T-helper 1 cell treated with Interleukin-12 subunit alpha and Interleukin-12 subunit beta and Interleukin-4 antibody, amounts not matched to agents 30 μg/mL and 1 μg/mL, for 36 hours (primary cell): ENCODE data around the gene CSNK1A1.
"Not testable (repeated sequence)": the region's sequence is repeated elsewhere in the genome, so short reads cannot be mapped to it uniquely, and the experiment has no call there.

Source experiments
- H3K27ac Mint-ChIP-seq: one replicate; pipeline ENCODE4 v1.8.0; 2021; ENCODE audit warnings: mild to moderate bottlenecking, mixed read lengths
- H3K27me3 Mint-ChIP-seq: one replicate; pipeline ENCODE4 v1.8.0; 2021; ENCODE audit warnings: low read depth, mixed read lengths
- H3K36me3 Mint-ChIP-seq: one replicate; pipeline ENCODE4 v1.8.0; 2021; ENCODE audit warnings: low read depth, mixed read lengths
- H3K4me1 Mint-ChIP-seq: one replicate; pipeline ENCODE4 v1.8.0; 2021; ENCODE audit warnings: low read depth, mixed read lengths
- H3K4me3 Mint-ChIP-seq: one replicate; pipeline ENCODE4 v1.8.0; 2021; ENCODE audit warnings: mild to moderate bottlenecking, moderate library complexity, mixed read lengths
- H3K9me3 Mint-ChIP-seq: one replicate; pipeline ENCODE4 v1.8.0; 2021; ENCODE audit warnings: mixed read lengths

The CSNK1A1 gene

DNA sequence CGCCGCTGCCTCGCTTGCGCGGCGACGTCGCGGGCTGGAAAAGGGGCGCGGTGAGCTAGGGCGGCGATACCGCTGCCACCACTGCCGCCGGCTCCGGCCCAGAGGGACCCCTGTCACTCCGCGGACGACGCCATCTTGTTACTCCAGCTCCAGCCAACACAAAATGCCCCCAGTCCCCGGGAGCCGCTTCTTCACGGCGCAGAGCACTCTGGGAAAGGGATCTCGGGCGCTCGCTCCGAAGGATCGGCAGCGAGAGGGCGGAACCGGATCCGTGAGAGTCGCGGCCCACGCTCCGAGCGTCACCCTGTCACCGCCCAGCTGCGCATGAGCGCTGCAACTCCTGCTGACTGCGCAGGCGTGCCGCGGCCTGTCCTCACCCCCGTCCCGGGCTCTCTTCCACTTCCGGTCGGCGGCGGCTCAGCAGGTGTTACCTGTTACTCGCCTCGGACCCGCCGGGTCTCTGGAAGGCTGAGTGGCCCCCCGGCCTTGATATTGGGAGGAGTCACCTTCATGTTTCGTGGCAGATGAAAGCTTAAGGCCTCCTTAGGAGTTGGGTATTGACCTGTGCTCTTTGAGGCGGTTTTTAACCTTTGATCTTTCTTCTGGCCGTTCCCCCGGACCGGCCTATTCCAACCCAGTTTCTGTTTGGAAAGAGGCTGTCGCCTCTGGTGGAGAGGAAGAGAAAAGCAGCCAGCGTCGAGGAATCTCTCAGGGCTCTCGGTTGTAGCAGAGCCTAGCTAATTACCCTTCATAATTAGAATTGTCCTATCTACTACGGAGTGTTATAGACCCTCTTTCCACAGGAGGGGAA lies at the start of gene CSNK1A1:
Gene CSNK1A1, minus strand, starts transcription at position 213 of the 811 bp plus-strand sequence. CDS start 475 bp downstream, outside the sequence.
- H3K9me3 Mint-ChIP-seq: no peaks in the 10 kb centered on the region
- peak within 1 kb of the TSS; percentile 92 for H3K27ac Mint-ChIP-seq
- peak within 1 kb of the TSS; percentile 95 for H3K4me3 Mint-ChIP-seq
- H3K36me3 Mint-ChIP-seq: peaks cover 24% of the 10 kb centered on the region
- H3K4me1 Mint-ChIP-seq: peaks cover 13% of the 10 kb centered on the region
- H3K27me3 Mint-ChIP-seq: no peaks in the 10 kb centered on the region

DNA sequence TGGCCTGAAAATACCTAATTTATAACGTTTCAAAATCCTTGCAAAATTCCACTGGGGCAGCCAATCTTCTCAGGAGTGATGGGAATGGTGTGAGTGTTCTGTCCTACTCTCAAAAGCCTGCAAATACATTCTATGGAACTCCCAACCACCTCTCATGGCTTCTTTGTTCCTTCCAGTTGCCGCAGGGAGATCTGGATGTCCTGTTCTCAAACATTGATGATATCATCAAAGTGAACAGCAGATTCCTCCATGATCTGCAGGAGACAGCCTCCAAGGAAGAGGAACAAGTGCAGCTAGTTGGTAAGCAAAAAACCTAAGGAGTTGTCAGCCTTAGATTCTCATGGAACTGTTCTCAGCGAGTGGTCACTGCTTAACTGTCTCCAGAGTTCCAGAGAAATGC lies 49.7 kb upstream of the CSNK1A1 start:
- H3K4me3 Mint-ChIP-seq: no peak overlapping the region
- peaks cover 11% of the 10 kb centered on the region for H3K4me1 Mint-ChIP-seq
- no peaks in the 10 kb centered on the region for H3K36me3 Mint-ChIP-seq
- H3K27ac Mint-ChIP-seq: no peak overlapping the region
- H3K27me3 Mint-ChIP-seq: no peaks in the 10 kb centered on the region
- H3K9me3 Mint-ChIP-seq: no peaks in the 10 kb centered on the region

DNA sequence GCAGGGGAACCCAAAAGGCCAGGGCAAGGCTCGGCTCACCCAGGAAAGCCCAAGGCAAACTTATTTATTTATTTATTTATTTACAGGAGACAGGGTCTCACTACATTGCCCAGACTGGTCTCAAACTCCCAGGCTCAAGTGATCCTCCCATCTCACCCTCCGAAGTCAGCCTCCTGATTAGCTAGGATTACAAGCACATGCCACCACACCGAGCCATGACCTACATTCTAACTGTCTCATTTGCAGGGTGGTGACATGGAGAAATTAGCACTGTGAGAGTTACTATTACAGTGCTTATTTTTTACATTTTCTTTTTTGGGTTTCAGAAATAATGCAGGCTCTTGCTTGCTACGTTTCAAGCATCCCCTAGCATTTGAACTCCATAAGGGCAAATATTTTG lies 48.1 kb upstream of the CSNK1A1 start:
- H3K4me1 Mint-ChIP-seq: peaks cover 6% of the 10 kb centered on the region
- no peak overlapping the region for H3K27ac Mint-ChIP-seq
- no peak overlapping the region for H3K4me3 Mint-ChIP-seq
- H3K27me3 Mint-ChIP-seq: no peaks in the 10 kb centered on the region
- H3K36me3 Mint-ChIP-seq: no peaks in the 10 kb centered on the region
- no peaks in the 10 kb centered on the region for H3K9me3 Mint-ChIP-seq

DNA sequence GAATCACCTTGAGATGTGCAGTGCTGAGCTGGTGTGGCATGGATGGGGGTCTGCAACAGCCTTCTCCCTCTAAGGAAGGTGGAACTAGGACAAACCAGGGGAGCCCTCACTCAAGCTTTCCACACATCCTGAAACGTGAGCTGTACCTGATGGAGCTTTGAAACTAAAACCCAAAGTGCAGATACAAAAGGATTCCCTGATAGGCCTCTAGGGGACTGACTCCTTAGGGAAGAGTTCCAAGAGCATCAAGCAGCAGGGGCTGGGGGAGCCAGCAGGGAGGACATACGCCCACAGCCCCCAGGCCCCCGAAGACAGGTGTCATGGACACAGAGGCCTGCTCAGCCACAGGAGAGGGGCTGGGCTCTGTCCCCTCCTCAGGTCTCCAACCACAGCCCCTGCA lies 47.7 kb upstream of the CSNK1A1 start:
- Mint-ChIP-seq H3K4me3 (no peak overlapping the region), H3K4me1 (peaks cover 6% of the 10 kb centered on the region), H3K36me3 (no peaks in the 10 kb centered on the region), H3K27me3 (no peaks in the 10 kb centered on the region), H3K27ac (no peak overlapping the region), H3K9me3 (no peaks in the 10 kb centered on the region)

DNA sequence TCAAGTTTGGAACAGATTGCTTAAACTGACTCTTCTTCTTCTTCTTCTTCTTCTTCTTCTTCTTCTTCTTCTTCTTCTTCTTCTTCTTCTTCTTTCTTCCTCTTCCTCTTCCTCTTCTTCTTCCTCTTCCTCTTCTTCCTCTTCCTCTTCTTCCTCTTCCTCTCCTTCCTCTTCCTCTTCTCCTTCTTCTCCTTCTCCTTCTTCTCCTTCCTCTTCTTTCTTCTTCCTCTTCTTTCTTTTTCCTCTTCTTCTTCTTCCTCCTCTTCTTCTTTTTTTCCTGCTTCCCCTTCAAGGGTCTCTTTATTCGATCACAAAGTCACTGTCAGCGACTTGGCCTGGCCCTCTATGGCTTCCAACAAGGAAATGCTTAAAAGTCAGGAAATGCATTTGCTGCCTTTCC lies 47.0 kb upstream of the CSNK1A1 start:
- not testable (repeated sequence) for H3K36me3 Mint-ChIP-seq, H3K9me3 Mint-ChIP-seq, H3K27ac Mint-ChIP-seq, H3K4me1 Mint-ChIP-seq, H3K27me3 Mint-ChIP-seq, H3K4me3 Mint-ChIP-seq

DNA sequence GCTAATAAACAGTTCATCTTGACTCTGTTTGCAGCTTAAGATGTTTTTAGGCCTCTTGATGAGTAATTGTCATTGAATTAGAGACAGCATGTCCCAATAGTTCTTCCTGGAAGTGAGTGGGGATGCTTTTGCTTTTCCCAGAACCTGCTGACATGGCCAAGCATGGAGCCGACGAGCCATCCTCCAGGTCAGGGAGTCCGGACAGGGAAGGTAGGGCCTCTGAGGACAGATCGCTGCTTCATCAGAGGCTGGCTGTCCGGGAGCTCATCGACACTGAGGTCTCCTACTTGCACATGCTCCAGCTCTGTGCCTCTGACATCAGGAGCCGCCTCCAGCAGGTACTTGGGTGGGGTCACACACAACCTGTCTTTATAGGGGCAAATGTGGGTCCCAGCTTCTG lies 46.4 kb upstream of the CSNK1A1 start:
- Mint-ChIP-seq H3K4me1 (peaks cover 6% of the 10 kb centered on the region), H3K27me3 (peaks cover 7% of the 10 kb centered on the region), H3K4me3 (no peak overlapping the region), H3K27ac (no peak overlapping the region), H3K9me3 (no peaks in the 10 kb centered on the region), H3K36me3 (no peaks in the 10 kb centered on the region)

DNA sequence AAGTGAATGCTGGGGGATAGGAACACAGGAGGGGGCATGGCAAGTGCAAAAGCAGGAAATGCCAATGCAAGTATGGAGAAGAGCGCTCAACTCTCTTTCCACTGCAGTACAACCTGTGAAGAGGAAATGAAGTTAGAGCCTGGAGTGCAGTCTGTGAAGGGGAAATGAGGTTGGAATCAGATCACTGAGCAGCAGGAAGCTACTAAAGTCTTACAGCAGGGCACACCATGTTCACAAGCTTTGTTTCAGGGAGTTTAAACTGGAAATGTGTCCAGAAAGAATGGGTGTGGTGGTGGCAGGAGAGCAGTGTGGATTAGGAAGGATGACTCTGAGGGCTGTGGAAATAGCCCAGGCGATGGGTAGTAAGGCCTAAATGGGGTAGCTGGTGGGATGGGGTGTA lies 45.5 kb upstream of the CSNK1A1 start:
- no peak overlapping the region for H3K27ac Mint-ChIP-seq
- H3K4me3 Mint-ChIP-seq: no peak overlapping the region
- peaks cover 6% of the 10 kb centered on the region for H3K4me1 Mint-ChIP-seq
- no peaks in the 10 kb centered on the region for H3K9me3 Mint-ChIP-seq
- H3K27me3 Mint-ChIP-seq: peaks cover 7% of the 10 kb centered on the region
- H3K36me3 Mint-ChIP-seq: no peaks in the 10 kb centered on the region

DNA sequence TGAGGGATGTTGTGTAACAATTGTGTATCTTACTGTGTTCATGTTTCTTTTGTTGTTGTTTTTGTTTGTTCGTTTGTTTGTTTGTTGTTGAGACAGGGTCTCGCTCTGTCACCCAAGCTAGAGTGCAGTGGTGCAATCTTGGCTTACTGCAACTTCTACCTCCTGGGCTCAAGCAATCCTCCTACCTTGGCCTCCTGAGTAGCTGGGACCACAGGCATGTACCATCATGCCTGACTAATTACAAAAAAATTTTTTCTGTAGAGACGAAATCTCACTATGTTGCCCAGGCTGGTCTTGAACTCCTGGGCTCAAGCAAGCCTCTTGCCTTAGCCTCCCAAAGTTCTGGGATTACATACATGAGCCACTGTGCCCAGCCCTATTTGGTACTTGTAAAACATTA lies 43.9 kb upstream of the CSNK1A1 start:
- H3K27me3 Mint-ChIP-seq, H3K36me3 Mint-ChIP-seq, H3K27ac Mint-ChIP-seq, H3K4me1 Mint-ChIP-seq, H3K4me3 Mint-ChIP-seq, H3K9me3 Mint-ChIP-seq: not testable (repeated sequence)

GRCh38 chr5:149594206-149594895 lies 43.1 kb upstream of the CSNK1A1 start:
- Mint-ChIP-seq H3K36me3 (no peaks in the 10 kb centered on the region), H3K27ac (no peak overlapping the region), H3K9me3 (no peaks in the 10 kb centered on the region), H3K4me1 (peaks cover 6% of the 10 kb centered on the region), H3K27me3 (peaks cover 7% of the 10 kb centered on the region), H3K4me3 (no peak overlapping the region)

DNA sequence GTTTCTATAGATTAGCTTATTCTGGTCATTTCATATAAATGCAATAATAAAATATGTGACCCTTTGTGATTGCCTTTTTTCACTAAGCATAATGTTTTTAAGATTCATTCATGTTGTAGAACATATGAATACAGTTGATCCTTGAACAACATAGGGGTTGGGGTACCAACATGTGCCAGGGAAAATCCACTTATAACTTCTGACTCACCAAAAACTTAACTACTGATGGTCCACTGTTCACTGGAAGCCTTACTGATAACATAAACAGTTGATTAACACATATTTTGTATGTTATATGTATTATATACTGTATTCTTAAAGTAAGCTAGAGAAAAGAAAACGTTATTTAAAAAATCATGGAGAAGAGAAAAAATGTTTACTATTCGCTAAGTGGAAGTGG lies 42.1 kb upstream of the CSNK1A1 start:
- Mint-ChIP-seq H3K4me3 (no peak overlapping the region), H3K36me3 (no peaks in the 10 kb centered on the region), H3K9me3 (no peaks in the 10 kb centered on the region), H3K27me3 (peaks cover 7% of the 10 kb centered on the region), H3K27ac (no peak overlapping the region), H3K4me1 (peaks cover 5% of the 10 kb centered on the region)

GRCh38 chr5:149588936-149589335 lies 37.7 kb upstream of the CSNK1A1 start:
- no peaks in the 10 kb centered on the region for H3K36me3 Mint-ChIP-seq
- H3K27me3 Mint-ChIP-seq: peaks cover 7% of the 10 kb centered on the region
- no peaks in the 10 kb centered on the region for H3K4me1 Mint-ChIP-seq
- H3K27ac Mint-ChIP-seq: no peak overlapping the region
- no peak overlapping the region for H3K4me3 Mint-ChIP-seq
- H3K9me3 Mint-ChIP-seq: no peaks in the 10 kb centered on the region

- no peaks in the 10 kb centered on the region for H3K27me3 Mint-ChIP-seq
- H3K4me1 Mint-ChIP-seq: peaks cover 3% of the 10 kb centered on the region
- H3K9me3 Mint-ChIP-seq: no peaks in the 10 kb centered on the region
- no peaks in the 10 kb centered on the region for H3K36me3 Mint-ChIP-seq
- no peak overlapping the region for H3K4me3 Mint-ChIP-seq
- H3K27ac Mint-ChIP-seq: no peak overlapping the region
Measured at GRCh38 chr5:149586708-149587318, 35.6 kb upstream of the CSNK1A1 start.

DNA sequence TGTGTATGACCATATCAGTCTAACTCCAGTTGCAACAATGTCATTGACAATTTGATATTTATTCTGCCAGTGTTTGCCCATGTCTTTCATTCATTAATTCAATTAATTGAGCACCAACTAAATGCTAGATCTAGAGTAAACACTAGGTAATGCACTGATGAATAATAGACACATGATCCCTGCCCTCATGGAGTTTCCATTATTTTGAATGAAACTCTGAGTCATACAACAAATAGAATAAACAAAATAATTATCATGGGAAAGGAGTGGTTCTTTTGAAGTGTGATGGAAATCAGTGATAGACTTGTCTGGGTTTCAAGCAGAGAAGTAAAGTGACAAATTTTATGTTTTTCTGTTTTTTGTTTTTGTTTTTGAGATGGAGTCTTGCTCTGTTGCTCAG lies 34.7 kb upstream of the CSNK1A1 start:
- H3K36me3 Mint-ChIP-seq: no peaks in the 10 kb centered on the region
- H3K27me3 Mint-ChIP-seq: no peaks in the 10 kb centered on the region
- no peak overlapping the region for H3K4me3 Mint-ChIP-seq
- H3K4me1 Mint-ChIP-seq: peaks cover 9% of the 10 kb centered on the region
- no peaks in the 10 kb centered on the region for H3K9me3 Mint-ChIP-seq
- H3K27ac Mint-ChIP-seq: no peak overlapping the region

DNA sequence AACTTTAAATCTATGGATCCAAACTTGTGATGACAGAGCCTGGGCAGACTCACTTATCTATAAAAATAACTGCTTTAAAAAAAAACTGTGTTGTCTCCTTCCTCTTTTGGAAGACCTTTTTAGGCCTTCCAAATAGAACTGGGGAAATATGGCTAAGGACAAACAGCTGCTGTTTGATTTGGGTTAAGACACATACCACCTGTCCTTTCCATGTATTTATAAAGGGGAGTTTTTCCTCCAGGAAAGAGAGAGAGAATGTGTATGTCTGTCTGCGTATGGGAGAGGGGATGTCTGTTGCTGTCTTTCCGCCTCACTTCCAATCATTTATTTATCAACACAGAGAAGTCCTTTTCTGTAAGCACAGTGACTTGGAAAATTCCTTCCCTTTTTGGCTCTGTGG lies 32.9 kb upstream of the CSNK1A1 start:
- Mint-ChIP-seq H3K27me3 (no peaks in the 10 kb centered on the region), H3K4me1 (peaks cover 17% of the 10 kb centered on the region), H3K36me3 (no peaks in the 10 kb centered on the region), H3K4me3 (no peak overlapping the region), H3K9me3 (no peaks in the 10 kb centered on the region), H3K27ac (no peak overlapping the region)

GRCh38 chr5:149583394-149583793 lies 32.2 kb upstream of the CSNK1A1 start:
- Mint-ChIP-seq H3K4me1 (peaks cover 17% of the 10 kb centered on the region), H3K36me3 (no peaks in the 10 kb centered on the region), H3K4me3 (no peak overlapping the region), H3K9me3 (no peaks in the 10 kb centered on the region), H3K27me3 (no peaks in the 10 kb centered on the region), H3K27ac (no peak overlapping the region)
